Spinal cord (tissue), 10 donors: Measurements from ENCODE around the gene MAML2. TPM values are rescaled to one million over a fixed set of nuclear protein-coding genes. Genes with fewer than 3 reads are reported as not detected.
A peak's percentile ranks its signal among the peaks of the same experiment; 100 is the strongest.

Experiments
- DNase-seq, 6 donors: peaks; one replicate each; pipeline versions ENCODE4 v3.0.0 to v3.0.0-alpha.2; 2013 to 2015; ENCODE audit warnings: low spot score in 6 of 6, low read depth in 4 of 6
- H3K27ac ChIP-seq: one replicate; pipeline ENCODE4 v1.5.1; 2013; ENCODE audit warnings: low read depth, low read length, control low read depth
- H3K27me3 ChIP-seq: one replicate; pipeline ENCODE4 v1.6.1; 2013; ENCODE audit warnings: low read length; ENCODE audit not compliant: control insufficient read depth, insufficient read depth
- H3K36me3 ChIP-seq: one replicate; pipeline ENCODE4 v1.6.1; 2013; ENCODE audit warnings: low read length; ENCODE audit not compliant: control insufficient read depth, insufficient read depth
- H3K4me1 ChIP-seq: one replicate; pipeline ENCODE4 v1.6.1; 2013; ENCODE audit warnings: low read length; ENCODE audit not compliant: control insufficient read depth, insufficient read depth
- H3K4me3 ChIP-seq: one replicate; pipeline ENCODE4 v1.5.1; 2013; ENCODE audit warnings: low read depth, low read length, control low read depth
- H3K9me3 ChIP-seq: one replicate; pipeline ENCODE4 v1.6.1; 2013; ENCODE audit warnings: low read length; ENCODE audit not compliant: control insufficient read depth, insufficient read depth
- WGBS: methylation state at CpG from one replicate; pipeline ENCODE4 v1.1.5; 2013; ENCODE audit warnings: missing lambda C conversion rate; ENCODE audit not compliant: insufficient coverage; 5-methylcytosine and 5-hydroxymethylcytosine counted together
- polyA plus RNA-seq, 2 donors: library from polyadenylated mRNA; unstranded; fragments of 120-200 nt; gene quantifications; one replicate each; pipeline ENCODE4 v1.2.1, GENCODE V29; 2013; ENCODE audit not compliant: insufficient read length in 2 of 2
- total RNA-seq, 2 donors: library from RNA; depleted of rRNA in 1 of 2; stranded (reverse); fragments of 120-200 nt in 1 of 2; fragments of >200 nt in 1 of 2; gene quantifications; one replicate each; pipeline versions ENCODE4 v1.2.3 to v1.2.4, GENCODE V29; 2013 to 2014
- donor health status: healthy.

The MAML2 gene
- total and polyA plus RNA-seq, 4 donors = 16.7 to 25.5 (median 18.7) TPM

GRCh38 chr11:96215826-96216225, 127.2 kb downstream of the MAML2 start:
- Histone ChIP-seq H3K9me3 (no peaks in the 10 kb centered on the region), H3K27ac (peak overlapping the region; percentile 45), H3K36me3 (no peaks in the 10 kb centered on the region), H3K27me3 (no peaks in the 10 kb centered on the region), H3K4me1 (peaks cover 6% of the 10 kb centered on the region), H3K4me3 (no peak overlapping the region)
- DNase-seq = no peak

- Histone ChIP-seq H3K4me1 (peaks cover 6% of the 10 kb centered on the region), H3K36me3 (no peaks in the 10 kb centered on the region), H3K4me3 (no peak overlapping the region), H3K27me3 (no peaks in the 10 kb centered on the region), H3K9me3 (no peaks in the 10 kb centered on the region), H3K27ac (peak overlapping the region; percentile 45)
- DNase-seq = no peak
- WGBS = 37% methylated on average over 4 of the region's 7 CpGs
Observed at GRCh38 chr11:96215110-96215782, 127.7 kb downstream of the MAML2 start.

GRCh38 chr11:96214777-96215109, 128.3 kb downstream of the MAML2 start:
- no peaks in the 10 kb centered on the region for H3K36me3 ChIP-seq
- WGBS = no CpG with 5 or more reads among the region's 1 CpG
- H3K4me1 ChIP-seq = peaks cover 6% of the 10 kb centered on the region
- no peaks in the 10 kb centered on the region for H3K9me3 ChIP-seq
- no peak for DNase-seq
- H3K4me3 ChIP-seq = no peak overlapping the region
- peak overlapping the region; percentile 17 for H3K27ac ChIP-seq
- no peaks in the 10 kb centered on the region for H3K27me3 ChIP-seq

- H3K4me3 ChIP-seq = no peak overlapping the region
- H3K36me3 ChIP-seq = no peaks in the 10 kb centered on the region
- H3K9me3 ChIP-seq = no peaks in the 10 kb centered on the region
- no peaks in the 10 kb centered on the region for H3K27me3 ChIP-seq
- DNase-seq = no peak
- no peak overlapping the region for H3K27ac ChIP-seq
- WGBS = no CpG with 5 or more reads among the region's 2 CpGs
- H3K4me1 ChIP-seq = peaks cover 6% of the 10 kb centered on the region
Observed at GRCh38 chr11:96213500-96213899, 129.5 kb downstream of the MAML2 start.

GRCh38 chr11:96211436-96211835, 131.6 kb downstream of the MAML2 start:
- no CpG with 5 or more reads among the region's 2 CpGs for WGBS
- Histone ChIP-seq H3K27me3 (no peaks in the 10 kb centered on the region), H3K27ac (no peak overlapping the region)

GRCh38 chr11:96207459-96208449, 135.2 kb downstream of the MAML2 start:
- no peaks in the 10 kb centered on the region for H3K36me3 ChIP-seq
- H3K27me3 ChIP-seq = no peaks in the 10 kb centered on the region
- peaks cover 7% of the 10 kb centered on the region for H3K4me1 ChIP-seq
- H3K9me3 ChIP-seq = no peaks in the 10 kb centered on the region
- H3K27ac ChIP-seq = peak overlapping the region; percentile 68
- H3K4me3 ChIP-seq = no peak overlapping the region
- WGBS = no CpG with 5 or more reads among the region's 5 CpGs
- peak in 1 of 6 donors; percentile 39 for DNase-seq

More at GRCh38 chr11:96211436-96211835, 131.6 kb downstream of the MAML2 start:
- no peak for DNase-seq
- Histone ChIP-seq H3K4me3 (no peak overlapping the region), H3K4me1 (peaks cover 9% of the 10 kb centered on the region), H3K36me3 (no peaks in the 10 kb centered on the region), H3K9me3 (no peaks in the 10 kb centered on the region)

DNA sequence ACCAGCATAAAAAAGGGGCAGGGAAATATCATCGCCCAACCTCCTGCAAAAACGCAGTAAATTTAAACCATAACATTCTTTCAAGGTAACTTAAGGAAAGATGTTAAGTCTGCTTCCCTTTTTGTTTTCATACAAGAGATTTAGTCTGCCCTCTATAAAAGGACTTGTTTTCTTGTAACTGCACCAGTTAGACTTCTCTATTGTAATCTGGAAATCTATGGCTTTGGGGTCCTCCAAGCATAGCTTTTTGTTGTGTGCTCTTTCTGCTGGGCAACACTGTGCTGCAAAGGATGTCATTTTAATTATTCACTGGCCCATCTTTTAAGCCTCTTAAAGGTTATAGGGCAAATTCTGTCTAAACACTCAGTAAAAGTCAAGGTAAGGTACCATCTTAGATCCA, 136.0 kb downstream of the MAML2 start:
- Histone ChIP-seq H3K27ac (peak overlapping the region; percentile 68), H3K4me1 (peaks cover 7% of the 10 kb centered on the region), H3K36me3 (no peaks in the 10 kb centered on the region), H3K9me3 (no peaks in the 10 kb centered on the region), H3K4me3 (no peak overlapping the region), H3K27me3 (no peaks in the 10 kb centered on the region)
- WGBS = no CpG with 5 or more reads among the region's 2 CpGs
- DNase-seq = peak in 1 of 6 donors; percentile 17

- peak in 2 of 6 donors; percentile 67 to 70 for DNase-seq
- no peaks in the 10 kb centered on the region for H3K36me3 ChIP-seq
- peak overlapping the region; percentile 17 for H3K27ac ChIP-seq
- H3K9me3 ChIP-seq = no peaks in the 10 kb centered on the region
- 58% methylated on average over 2 of the region's 3 CpGs for WGBS
- H3K4me3 ChIP-seq = no peak overlapping the region
- H3K4me1 ChIP-seq = peaks cover 7% of the 10 kb centered on the region
- no peaks in the 10 kb centered on the region for H3K27me3 ChIP-seq
Observed at GRCh38 chr11:96205460-96205809, 137.6 kb downstream of the MAML2 start.

GRCh38 chr11:96204721-96205459, 138.1 kb downstream of the MAML2 start:
- peak in 2 of 6 donors; percentile 41 to 50 for DNase-seq
- 80% methylated on average over 1 of the region's 5 CpGs for WGBS
- H3K27ac ChIP-seq = peak overlapping the region; percentile 17

More at GRCh38 chr11:96204721-96205459, 138.1 kb downstream of the MAML2 start:
- Histone ChIP-seq H3K9me3 (no peaks in the 10 kb centered on the region), H3K27me3 (no peaks in the 10 kb centered on the region), H3K4me3 (no peak overlapping the region), H3K4me1 (peaks cover 7% of the 10 kb centered on the region), H3K36me3 (no peaks in the 10 kb centered on the region)
